ENCODE measurements around the gene PRR3.
A peak's percentile ranks its signal among the peaks of the same experiment; 100 is the strongest.
"Not testable (repeated sequence)": the region's sequence is repeated elsewhere in the genome, so short reads cannot be mapped to it uniquely, and the experiment has no call there.

DNA sequence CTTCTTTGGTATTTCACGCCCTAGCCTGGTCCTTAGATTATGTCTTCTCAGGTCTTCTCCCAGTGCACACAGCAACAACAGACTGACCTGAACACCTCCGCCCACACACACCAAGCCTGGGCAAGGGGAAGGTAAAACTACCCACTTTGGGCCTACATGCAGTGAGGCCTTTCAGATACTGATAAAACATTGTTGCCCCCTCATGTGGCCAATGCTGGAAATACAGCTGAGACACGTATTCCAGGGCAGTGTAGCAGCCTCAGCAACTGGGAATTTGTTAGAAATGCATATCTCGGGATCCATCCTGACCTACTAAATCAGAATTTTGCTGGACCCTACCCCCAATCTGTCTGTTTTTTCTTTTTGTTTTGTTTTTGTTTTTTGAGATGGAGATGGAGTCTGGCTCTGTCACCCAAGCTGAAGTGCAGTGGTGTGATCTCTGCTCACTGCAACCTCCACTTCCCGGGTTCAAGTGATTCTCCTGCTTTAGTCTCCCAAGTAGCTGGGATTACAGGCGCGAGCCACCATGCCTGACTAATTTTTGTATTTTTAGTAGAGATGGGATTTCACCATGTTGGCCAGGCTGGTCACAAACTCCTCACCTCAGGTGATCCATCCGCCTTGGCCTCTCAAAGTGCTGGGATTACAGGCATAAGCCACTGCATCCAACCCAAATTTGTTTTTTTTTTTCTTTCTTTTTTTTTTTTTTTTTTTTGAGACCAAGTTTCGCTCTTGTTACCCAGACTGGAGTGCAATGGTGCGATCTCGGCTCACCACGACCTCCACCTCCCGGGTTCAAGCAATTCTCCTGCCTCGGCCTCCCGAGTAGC is 40.4 kb downstream of the PRR3 start:
- TF ChIP-seq, protein P1, sequence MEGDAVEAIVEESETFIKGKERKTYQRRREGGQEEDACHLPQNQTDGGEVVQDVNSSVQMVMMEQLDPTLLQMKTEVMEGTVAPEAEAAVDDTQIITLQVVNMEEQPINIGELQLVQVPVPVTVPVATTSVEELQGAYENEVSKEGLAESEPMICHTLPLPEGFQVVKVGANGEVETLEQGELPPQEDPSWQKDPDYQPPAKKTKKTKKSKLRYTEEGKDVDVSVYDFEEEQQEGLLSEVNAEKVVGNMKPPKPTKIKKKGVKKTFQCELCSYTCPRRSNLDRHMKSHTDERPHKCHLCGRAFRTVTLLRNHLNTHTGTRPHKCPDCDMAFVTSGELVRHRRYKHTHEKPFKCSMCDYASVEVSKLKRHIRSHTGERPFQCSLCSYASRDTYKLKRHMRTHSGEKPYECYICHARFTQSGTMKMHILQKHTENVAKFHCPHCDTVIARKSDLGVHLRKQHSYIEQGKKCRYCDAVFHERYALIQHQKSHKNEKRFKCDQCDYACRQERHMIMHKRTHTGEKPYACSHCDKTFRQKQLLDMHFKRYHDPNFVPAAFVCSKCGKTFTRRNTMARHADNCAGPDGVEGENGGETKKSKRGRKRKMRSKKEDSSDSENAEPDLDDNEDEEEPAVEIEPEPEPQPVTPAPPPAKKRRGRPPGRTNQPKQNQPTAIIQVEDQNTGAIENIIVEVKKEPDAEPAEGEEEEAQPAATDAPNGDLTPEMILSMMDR (IDR thresholded peaks at IDR 0.05), result peak; percentile 40 to 69 (median 62)
- TF ChIP-seq POLR2A, EP300 (IDR thresholded peaks at IDR 0.05): not testable (repeated sequence)

All from ovary (tissue), 3 donors.